ENCODE results near the gene DOCK7. TPM values are rescaled to one million over a fixed set of nuclear protein-coding genes. Genes with fewer than 3 reads are reported as not detected.

Gene DOCK7
- total RNA-seq, 1 donor = 153 TPM

DNA sequence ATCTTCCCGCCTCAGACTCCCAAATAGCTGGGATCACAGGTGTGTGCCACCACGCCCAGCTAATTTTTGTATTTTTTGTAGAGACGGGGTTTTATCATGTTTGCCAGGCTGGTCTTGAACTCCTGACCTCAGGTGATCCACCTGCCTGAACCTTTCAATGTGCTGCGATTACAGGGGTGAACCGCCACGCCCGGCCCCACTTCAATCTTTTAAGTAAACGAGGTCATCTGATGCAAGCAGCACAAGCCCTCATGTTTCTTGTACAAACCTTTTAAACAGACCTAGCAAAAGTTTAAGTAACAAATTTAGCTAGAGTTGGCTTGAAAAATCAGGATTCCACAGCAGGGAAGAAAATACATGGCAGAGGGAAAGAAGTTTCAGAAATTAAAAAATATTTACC, 272.5 kb downstream of the DOCK7 start:
- DNase-seq (ENCODE audit: low read depth) = no peak
- H3K4me3 ChIP-seq (ENCODE audit: low read depth, low read length) = no peak overlapping the region
- TF ChIP-seq, protein P1, sequence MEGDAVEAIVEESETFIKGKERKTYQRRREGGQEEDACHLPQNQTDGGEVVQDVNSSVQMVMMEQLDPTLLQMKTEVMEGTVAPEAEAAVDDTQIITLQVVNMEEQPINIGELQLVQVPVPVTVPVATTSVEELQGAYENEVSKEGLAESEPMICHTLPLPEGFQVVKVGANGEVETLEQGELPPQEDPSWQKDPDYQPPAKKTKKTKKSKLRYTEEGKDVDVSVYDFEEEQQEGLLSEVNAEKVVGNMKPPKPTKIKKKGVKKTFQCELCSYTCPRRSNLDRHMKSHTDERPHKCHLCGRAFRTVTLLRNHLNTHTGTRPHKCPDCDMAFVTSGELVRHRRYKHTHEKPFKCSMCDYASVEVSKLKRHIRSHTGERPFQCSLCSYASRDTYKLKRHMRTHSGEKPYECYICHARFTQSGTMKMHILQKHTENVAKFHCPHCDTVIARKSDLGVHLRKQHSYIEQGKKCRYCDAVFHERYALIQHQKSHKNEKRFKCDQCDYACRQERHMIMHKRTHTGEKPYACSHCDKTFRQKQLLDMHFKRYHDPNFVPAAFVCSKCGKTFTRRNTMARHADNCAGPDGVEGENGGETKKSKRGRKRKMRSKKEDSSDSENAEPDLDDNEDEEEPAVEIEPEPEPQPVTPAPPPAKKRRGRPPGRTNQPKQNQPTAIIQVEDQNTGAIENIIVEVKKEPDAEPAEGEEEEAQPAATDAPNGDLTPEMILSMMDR (IDR thresholded peaks at IDR 0.05; ENCODE audit: insufficient read depth, low read depth, low read length) = no peak

DNA sequence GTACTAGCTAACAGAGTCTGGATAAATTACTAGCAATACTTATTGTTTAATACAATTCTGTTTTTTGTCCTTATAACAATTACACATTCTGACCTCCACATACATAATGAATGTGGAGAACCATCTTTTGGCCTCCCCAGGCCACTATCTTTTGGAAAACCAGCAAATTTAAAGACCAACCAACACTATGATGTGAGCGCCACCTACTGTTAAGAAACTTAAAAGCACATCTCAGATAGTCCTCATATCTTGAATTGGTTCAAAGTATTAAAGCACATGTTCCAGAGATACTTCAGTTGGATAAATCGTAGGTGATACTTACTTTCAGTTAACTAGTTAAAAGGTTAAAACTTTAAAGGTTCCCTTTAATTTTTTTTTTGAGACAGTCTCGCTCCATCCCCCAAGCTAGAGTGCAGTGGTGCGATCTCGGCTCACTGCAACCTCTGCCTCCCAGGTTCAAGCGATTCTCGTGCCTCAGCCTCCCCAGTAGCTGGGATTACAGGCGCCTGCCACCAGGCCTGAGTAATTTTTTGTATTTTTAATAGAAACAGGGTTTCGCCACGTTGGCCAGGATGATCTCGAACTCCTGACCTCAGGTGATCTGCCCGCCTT, 280.7 kb downstream of the DOCK7 start:
- TF ChIP-seq, protein P1 (IDR thresholded peaks at IDR 0.05; ENCODE audit: insufficient read depth, low read depth, low read length) = peak; percentile 74
- peak; percentile 56 for DNase-seq (ENCODE audit: low read depth)
- H3K4me3 ChIP-seq (ENCODE audit: low read depth, low read length) = no peak overlapping the region

DNA sequence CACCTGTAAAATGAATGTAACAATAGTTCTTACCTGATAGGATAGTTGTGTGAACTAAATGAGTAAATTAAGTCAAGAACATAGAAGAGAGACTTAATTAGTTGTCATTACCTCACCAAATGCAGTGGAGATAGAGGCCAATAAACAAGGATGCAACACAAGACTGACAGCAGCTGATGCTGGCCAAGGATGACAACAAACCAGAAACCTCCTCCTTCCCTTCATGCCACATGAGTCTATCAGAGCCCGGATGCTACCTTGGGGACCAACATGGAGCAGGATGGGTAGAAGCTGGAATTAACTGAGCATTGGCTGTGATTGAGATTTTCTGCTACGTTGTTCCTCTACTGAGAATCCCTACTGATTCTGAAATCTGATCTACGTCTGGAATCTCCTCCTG, 281.6 kb downstream of the DOCK7 start:
- TF ChIP-seq, protein P1 (IDR thresholded peaks at IDR 0.05; ENCODE audit: insufficient read depth, low read depth, low read length) = no peak
- no peak overlapping the region for H3K4me3 ChIP-seq (ENCODE audit: low read depth, low read length)
- no peak for DNase-seq (ENCODE audit: low read depth)

DNA sequence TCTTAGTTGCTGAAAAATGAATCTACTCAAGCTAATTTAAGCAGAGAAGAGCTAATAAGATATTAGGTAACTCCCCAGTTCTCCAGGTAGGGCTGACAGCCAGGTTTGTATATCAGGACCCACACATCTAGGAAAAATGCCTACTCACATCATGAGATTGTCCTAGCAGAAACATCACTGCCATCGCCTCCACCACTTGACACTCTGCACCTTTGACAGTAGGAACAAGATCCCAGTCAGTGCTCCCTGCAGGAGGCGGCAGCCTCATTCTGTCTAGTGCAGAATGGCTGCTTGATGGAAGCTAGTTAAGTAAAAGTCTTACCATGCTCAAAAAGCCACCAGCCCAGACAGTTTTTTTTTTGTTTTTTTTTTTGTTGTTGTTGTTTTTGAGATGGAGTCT, 282.9 kb downstream of the DOCK7 start:
- DNase-seq (ENCODE audit: low read depth) = no peak

More for the DNA sequence above, 282.9 kb downstream of the DOCK7 start:
- H3K4me3 ChIP-seq (ENCODE audit: low read depth, low read length) = no peak overlapping the region
- TF ChIP-seq, protein P1 (IDR thresholded peaks at IDR 0.05; ENCODE audit: insufficient read depth, low read depth, low read length) = no peak

Small RNA genes within 50 kb of the gene (small RNA-seq; reads per million reads assigned to genes)
- gene AL451044.1 = not detected

Other genes starting within 250 kb of the DOCK7 start
- gene ANGPTL3, start 90.9 kb downstream of the DOCK7 start, total RNA-seq = under 0.01 TPM in 1 of 2 replicates, not detected in the other
- 4.5 and 9.5 TPM in 2 replicates for gene ATG4C, start 95.7 kb upstream of the DOCK7 start, total RNA-seq

Data from fibroblast of villous mesenchyme (primary cell).